Activated CD8-positive, alpha-beta memory T cell treated with anti-CD3 and anti-CD28 coated beads, Interleukin-2, amount 50 U/mL, for 24 hours (primary cell): ENCODE measurements around the gene E2F6.
"Not testable (repeated sequence)": the region's sequence is repeated elsewhere in the genome, so short reads cannot be mapped to it uniquely, and the experiment has no call there.

Experiments used
- DNase-seq: peaks from one replicate; pipeline ENCODE4 v3.0.0-alpha.2; 2020; ENCODE audit errors: extremely low read depth

E2F6 gene

GRCh38 chr2:11411768-11412448 lies 54.1 kb downstream of the E2F6 start:
- no peak for DNase-seq

DNA sequence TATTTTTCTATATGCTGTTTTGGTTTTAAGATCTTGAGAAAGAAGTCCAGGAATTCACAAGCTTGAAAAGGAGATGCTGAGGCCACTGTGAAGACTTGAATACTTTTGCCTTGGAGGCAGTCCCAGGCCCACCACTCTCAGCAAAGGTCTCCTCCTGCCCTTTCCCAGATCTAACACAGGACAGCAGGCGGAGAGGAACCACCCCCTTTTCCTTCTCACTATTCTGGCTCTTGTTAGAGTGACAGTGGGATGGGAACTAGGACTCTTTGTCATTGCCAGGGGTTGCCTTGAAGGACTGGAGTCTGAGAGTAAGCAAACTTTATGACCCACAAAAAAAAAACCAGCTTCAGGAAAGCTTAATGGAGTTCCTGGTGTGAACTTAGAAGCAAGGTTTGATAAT lies 54.7 kb downstream of the E2F6 start:
- DNase-seq = no peak

GRCh38 chr2:11410101-11410500 lies 55.9 kb downstream of the E2F6 start:
- DNase-seq = no peak

DNA sequence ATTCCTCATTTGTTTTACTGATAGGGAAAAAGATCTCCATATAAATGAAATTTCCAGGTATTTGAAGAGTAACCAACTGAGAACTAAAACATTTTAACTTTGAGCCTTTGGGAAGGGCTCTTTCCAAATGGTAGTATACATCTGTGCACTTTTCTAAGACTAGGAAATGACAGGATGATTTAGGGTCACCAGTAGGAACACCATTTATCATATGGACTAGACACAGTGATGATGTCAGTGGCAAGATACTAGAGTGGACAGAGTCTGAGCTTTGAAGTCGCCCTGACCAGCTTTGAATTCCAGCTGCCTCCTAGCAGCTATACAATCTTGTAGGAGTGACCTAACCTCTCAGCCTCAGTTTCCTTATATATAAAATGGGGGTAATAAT lies 56.4 kb downstream of the E2F6 start:
- no peak for DNase-seq

DNA sequence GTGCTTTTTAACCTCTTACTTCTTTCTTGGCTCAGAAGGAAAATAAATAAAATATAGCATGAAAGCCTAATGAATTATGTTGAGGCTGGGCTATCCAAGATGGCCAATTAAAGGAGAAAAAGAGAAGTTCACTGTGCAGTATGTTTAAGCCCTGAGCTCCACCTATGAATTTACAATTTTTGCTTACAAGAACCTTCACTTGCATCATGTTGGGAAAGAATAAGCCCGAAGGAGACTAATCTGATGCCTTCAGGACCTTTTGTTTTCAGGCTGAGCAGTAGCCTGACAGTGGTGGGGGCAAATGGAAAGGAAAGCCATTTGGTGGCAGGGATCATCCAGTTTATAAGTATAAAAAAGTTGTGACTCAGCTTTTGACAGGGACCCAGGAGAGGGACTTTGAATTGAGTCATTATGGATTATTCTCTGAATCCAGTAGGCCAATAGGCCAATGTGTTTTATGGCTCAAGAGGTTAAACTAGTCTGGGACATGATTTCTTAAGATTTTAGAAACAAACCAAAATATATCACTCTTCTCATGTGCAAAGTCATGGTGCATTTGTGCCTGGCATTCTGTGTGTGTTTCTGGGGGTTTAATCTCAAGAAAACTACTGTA lies 56.9 kb downstream of the E2F6 start:
- no peak for DNase-seq

GRCh38 chr2:11407413-11407812 lies 58.5 kb downstream of the E2F6 start:
- DNase-seq = no peak

DNA sequence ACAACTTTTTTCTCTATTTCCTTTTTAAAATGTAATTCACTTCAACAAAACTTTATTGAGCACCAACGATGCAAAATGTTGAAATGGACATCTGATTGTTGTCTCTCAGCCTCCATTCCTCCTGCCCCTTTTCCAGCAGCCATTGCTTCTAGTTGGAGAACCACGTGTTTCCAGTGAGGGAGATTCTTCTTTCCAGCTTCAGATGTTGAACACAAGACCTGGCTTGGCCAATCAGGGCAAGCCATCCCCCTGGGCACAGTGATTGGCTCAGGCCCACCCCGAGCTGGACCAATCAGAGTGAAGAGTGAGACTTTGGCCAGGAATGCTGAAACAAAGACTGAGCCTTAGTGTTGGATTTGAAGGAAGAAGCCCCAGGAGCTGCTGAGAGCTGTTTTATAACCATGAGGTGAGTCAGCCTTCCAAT lies 59.0 kb downstream of the E2F6 start:
- no peak for DNase-seq

- no peak for DNase-seq
Measured at GRCh38 chr2:11406267-11406957, 59.5 kb downstream of the E2F6 start.

DNA sequence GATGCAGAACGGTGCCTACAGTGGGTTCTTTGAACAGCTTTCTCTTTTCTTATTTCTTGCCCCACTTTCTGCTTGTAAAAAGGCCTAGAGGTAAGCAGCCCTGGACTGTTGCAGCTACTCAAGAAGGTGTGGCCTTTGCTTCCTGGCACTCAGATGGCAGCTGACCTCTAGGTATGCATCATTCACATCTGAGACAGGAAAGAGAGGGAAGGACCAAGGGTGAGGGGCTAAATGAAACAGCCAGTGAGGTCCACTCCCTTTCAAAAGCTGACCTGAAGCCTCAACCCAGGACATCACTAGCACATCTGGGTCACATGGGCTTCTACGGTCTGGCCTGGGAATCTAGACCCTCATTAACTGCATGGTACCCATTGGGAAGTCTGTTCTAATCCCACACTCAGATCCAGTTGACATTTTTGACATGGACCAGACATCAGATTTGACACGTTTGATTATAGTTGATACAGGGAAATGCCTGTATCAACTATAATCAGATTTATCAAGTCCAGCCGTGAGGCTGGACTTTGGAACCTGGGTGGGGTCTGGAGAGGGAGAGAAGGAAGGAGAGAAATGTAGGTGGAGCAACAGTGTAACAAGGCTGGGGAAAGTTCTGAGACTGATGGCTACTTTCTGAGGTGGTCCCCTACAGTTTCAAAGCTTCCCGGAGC lies 60.2 kb downstream of the E2F6 start:
- DNase-seq = no peak

DNA sequence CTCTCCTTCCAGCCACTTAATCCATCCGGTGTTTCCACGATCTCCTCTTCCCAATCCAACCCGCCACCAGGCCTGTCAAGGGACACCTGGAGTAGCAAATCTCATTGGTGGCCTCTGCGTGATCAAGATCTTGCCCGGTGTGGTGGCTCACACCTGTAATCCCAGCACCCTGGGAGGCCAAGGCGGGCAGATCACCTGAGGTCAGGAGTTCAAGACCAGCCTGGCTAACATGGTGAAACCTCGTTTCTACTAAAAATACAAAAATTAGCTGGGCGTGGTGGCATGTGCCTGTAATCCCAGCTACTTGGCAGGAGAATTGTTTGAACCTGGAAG lies 60.9 kb downstream of the E2F6 start:
- DNase-seq = not testable (repeated sequence)

- DNase-seq = no peak
Measured at GRCh38 chr2:11404376-11405073, 61.4 kb downstream of the E2F6 start.

DNA sequence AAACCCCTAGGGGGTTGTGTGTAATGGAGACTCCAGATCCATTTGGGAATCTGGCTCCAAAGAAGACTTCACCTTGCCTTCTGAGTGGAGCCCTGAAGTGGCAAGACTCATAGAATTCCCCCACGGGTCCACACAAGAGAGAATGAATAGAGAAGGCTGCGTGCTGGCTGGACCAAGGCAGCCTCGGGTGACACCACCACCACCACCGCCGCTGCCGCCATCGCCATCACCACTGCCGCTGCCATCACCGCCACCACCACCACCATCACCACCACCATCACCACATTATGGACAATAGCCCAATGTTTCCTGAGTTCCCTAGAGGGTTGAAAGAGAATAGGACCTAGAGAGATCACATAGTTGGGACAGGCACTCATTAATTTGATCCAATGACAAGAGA lies 63.5 kb downstream of the E2F6 start:
- DNase-seq = no peak

DNA sequence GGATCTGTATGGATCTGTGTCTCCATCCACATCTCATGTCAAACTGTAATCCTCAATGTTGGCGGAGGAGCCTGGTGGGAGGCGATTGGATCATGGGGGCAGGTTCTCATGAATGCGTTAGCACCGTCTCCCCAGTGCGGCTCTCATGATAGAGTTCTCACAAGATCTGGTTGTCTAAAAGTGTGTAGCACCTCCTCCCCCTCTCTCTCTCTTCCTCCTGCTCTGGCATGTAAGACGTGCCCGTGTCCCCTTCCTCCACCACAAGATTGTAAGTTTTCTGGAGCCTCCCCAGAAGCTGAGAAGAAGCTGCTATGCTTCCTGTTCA lies 66.6 kb downstream of the E2F6 start:
- no peak for DNase-seq

DNA sequence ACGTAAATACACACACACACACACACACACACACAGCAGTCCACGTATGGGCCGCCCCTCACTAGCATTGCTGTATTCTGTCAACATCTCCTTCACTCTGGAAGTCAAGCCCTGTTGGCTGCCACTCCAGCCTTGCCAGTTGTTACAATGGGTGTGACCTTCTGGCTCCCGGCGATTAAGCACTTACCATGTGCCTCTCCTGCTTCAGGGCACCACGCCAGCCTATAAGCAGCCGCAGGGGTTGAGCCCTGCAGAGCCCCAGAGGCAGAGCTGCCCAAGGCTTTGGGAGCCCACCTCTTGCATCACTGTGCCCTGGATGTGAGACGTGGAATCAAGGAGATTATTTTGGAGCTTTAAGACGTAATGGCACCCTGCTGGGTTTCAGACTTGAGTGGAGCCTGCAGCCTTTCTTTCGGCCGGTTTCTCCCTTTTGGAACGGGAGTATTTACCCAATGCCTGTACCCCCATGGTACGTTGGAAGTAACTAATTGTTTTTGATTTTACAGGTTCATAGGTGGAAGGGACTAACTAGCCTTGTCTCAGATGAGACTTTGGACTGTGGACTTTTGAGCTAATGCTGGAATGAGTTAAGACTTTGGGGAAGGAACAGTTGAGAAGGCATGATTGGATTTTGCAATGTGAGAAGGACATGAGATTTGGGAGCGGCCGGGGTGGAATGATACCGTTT lies 67.1 kb downstream of the E2F6 start:
- no peak for DNase-seq

- no peak for DNase-seq
Measured at GRCh38 chr2:11397513-11397912, 68.4 kb downstream of the E2F6 start.

- no peak for DNase-seq
Measured at GRCh38 chr2:11396467-11397445, 69.2 kb downstream of the E2F6 start.

DNA sequence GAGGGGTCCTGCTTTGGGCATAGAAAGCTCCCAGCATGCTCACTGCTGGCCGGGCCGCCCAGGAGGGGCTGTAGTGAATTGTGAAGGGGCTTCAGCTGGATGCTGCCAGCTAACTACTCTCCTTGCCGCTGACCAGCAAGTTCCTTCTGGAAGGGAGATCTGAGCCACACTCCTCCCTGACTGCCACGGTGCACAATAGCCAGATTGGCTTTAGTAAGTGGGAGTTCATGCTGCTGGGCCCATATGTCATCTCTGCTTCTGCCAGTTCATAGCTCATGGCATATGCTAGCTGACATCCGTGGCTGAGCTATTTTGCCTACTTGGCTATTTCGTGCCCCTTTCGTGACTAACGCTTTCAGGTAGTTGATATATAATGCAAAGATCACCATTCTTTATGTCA lies 69.9 kb downstream of the E2F6 start:
- DNase-seq = no peak

DNA sequence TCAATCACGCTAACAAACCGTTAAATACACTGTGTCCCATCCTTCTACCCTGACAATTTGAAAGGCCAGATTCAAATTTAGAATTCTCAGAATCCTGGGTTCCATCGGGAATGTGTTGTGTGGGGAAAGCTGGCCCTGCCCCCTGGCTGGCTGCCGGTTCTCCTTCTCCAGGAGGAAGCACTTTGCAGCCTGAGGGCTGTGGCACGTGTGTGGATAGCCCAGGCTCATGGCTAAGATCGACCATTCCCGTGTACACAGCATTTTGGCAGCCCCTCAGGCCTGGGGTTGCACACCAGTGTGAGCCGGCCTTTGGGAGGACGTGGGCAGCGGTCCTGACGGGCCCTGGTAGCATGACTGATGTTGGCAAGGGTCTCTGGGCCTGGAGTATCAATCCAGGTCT lies 70.6 kb downstream of the E2F6 start:
- no peak for DNase-seq
